ENCODE measurements around the gene DLGAP4.

- TF ChIP-seq CTCF (IDR thresholded peaks at IDR 0.05) (no peak), EP300 (IDR thresholded peaks at IDR 0.05; ENCODE audit: low read depth) (no peak), POLR2A (IDR thresholded peaks at IDR 0.05) (no peak), POLR2AphosphoS5 (IDR thresholded peaks at IDR 0.05) (no peak)
Observed at GRCh38 chr20:36373089-36373488, 67.0 kb downstream of the DLGAP4 start.
